HG02610 (cell line): ENCODE data around the gene LMAN2L.

Experiments
- ATAC-seq: cut with Tn5 transposase; IDR thresholded peaks from one replicate; pipeline ENCODE4 v1.9.1; 2021; ENCODE audit warnings: mild to moderate bottlenecking, moderate library complexity; ENCODE audit not compliant: unreplicated experiment

Gene LMAN2L

GRCh38 chr2:96703021-96703751, 36.7 kb downstream of the LMAN2L start:
- no peak for ATAC-seq

GRCh38 chr2:96702098-96702785, 37.6 kb downstream of the LMAN2L start:
- ATAC-seq = no peak

- no peak for ATAC-seq
Observed at GRCh38 chr2:96701636-96702035, 38.2 kb downstream of the LMAN2L start.

GRCh38 chr2:96700086-96700485, 39.8 kb downstream of the LMAN2L start:
- ATAC-seq = no peak

GRCh38 chr2:96699621-96700020, 40.2 kb downstream of the LMAN2L start:
- no peak for ATAC-seq

GRCh38 chr2:96699021-96699420, 40.8 kb downstream of the LMAN2L start:
- no peak for ATAC-seq

GRCh38 chr2:96698221-96698861, 41.5 kb downstream of the LMAN2L start:
- ATAC-seq = no peak

GRCh38 chr2:96697476-96697875, 42.4 kb downstream of the LMAN2L start:
- no peak for ATAC-seq

GRCh38 chr2:96695602-96696001, 44.3 kb downstream of the LMAN2L start:
- no peak for ATAC-seq

GRCh38 chr2:96694816-96695455, 44.9 kb downstream of the LMAN2L start:
- no peak for ATAC-seq

- ATAC-seq = no peak
Observed at GRCh38 chr2:96694279-96694678, 45.6 kb downstream of the LMAN2L start.

- no peak for ATAC-seq
Observed at GRCh38 chr2:96693286-96694200, 46.3 kb downstream of the LMAN2L start.

GRCh38 chr2:96692094-96692971, 47.5 kb downstream of the LMAN2L start:
- ATAC-seq = no peak

- ATAC-seq = no peak
Observed at GRCh38 chr2:96691022-96691612, 48.7 kb downstream of the LMAN2L start.

- ATAC-seq = no peak
Observed at GRCh38 chr2:96690306-96691021, 49.4 kb downstream of the LMAN2L start.

- ATAC-seq = no peak
Observed at GRCh38 chr2:96689431-96689991, 50.4 kb downstream of the LMAN2L start.

- no peak for ATAC-seq
Observed at GRCh38 chr2:96688649-96689430, 51.0 kb downstream of the LMAN2L start.
